HFFc6 (cell line): ENCODE results near the gene TRMU. TPM values are rescaled to one million over a fixed set of nuclear protein-coding genes. Genes with fewer than 3 reads are reported as not detected.
"Not testable (repeated sequence)": the region's sequence is repeated elsewhere in the genome, so short reads cannot be mapped to it uniquely, and the experiment has no call there.

Source experiments
- DNase-seq: peaks from one replicate; pipeline ENCODE4 v3.0.0-alpha.2; 2018
- H3K27ac Mint-ChIP-seq: 2 replicates; pipeline ENCODE4 v1.8.0; 2020; ENCODE audit warnings: mild to moderate bottlenecking, mixed read lengths
- H3K27me3 Mint-ChIP-seq: 2 replicates; pipeline ENCODE4 v1.8.0; 2021; ENCODE audit warnings: mild to moderate bottlenecking, moderate library complexity, mixed read lengths; ENCODE audit not compliant: insufficient read depth
- H3K36me3 Mint-ChIP-seq: 2 replicates; pipeline ENCODE4 v1.8.0; 2021; ENCODE audit warnings: low read depth, mixed read lengths
- H3K4me1 Mint-ChIP-seq: 2 replicates; pipeline ENCODE4 v1.8.0; 2020; ENCODE audit warnings: low read depth, mixed read lengths
- H3K4me3 Mint-ChIP-seq: 2 replicates; pipeline ENCODE4 v1.8.0; 2020; ENCODE audit warnings: mild to moderate bottlenecking, moderate library complexity, mixed read lengths
- H3K9me3 Mint-ChIP-seq: 2 replicates; pipeline ENCODE4 v1.8.0; 2020; ENCODE audit warnings: mild to moderate bottlenecking, mixed read lengths
- total RNA-seq, 6 experiments: library from RNA; stranded (reverse); fragmentation: NEBNext Ultra II Directional; extraction: Animal tissue kit (Norgen Biotek cat#: 25700); gene quantifications; 2 replicates in 1 of 6; 3 replicates in 5 of 6; pipeline ENCODE4 v1.2.3, GENCODE V29; 2021
- TF ChIP-seq, protein P1 (sequence below): fragments of 200-600 bp; sonication (generic); IDR thresholded peaks from 2 replicates; pipeline ENCODE4 v1.5.0; 2021; ENCODE audit warnings: antibody characterized with exemption, mild to moderate bottlenecking

Gene TRMU
- total RNA-seq, 6 experiments from 2014 or later = 26.4 to 36.4 (median 32.4) TPM

DNA sequence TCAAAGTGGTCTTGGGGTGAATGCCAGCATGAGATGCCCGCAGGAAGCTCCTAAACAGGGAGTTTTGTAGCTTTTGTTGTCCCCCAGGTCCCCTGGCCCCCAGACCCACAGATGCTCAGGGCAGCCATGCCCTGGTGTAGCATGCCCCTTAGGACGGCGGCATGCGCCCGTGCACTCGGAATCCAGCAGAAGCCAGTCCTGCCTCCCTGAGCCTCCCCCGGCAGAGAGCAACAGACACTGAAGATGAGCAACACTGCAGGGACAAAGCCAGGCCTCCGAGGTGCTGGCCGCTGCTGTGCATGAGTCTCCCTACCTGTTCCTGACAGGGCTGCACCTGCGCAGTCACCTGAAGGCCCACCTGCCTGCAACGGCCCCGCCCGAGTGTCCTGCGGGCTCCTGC lies 59.1 kb downstream of the TRMU start:
- TF ChIP-seq, protein P1, sequence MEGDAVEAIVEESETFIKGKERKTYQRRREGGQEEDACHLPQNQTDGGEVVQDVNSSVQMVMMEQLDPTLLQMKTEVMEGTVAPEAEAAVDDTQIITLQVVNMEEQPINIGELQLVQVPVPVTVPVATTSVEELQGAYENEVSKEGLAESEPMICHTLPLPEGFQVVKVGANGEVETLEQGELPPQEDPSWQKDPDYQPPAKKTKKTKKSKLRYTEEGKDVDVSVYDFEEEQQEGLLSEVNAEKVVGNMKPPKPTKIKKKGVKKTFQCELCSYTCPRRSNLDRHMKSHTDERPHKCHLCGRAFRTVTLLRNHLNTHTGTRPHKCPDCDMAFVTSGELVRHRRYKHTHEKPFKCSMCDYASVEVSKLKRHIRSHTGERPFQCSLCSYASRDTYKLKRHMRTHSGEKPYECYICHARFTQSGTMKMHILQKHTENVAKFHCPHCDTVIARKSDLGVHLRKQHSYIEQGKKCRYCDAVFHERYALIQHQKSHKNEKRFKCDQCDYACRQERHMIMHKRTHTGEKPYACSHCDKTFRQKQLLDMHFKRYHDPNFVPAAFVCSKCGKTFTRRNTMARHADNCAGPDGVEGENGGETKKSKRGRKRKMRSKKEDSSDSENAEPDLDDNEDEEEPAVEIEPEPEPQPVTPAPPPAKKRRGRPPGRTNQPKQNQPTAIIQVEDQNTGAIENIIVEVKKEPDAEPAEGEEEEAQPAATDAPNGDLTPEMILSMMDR = no peak
- Mint-ChIP-seq H3K4me3 (no peak overlapping the region), H3K9me3 (no peaks in the 10 kb centered on the region), H3K36me3 (no peaks in the 10 kb centered on the region), H3K27me3 (peaks cover 15% of the 10 kb centered on the region), H3K4me1 (no peaks in the 10 kb centered on the region), H3K27ac (no peak overlapping the region)
- DNase-seq = no peak

DNA sequence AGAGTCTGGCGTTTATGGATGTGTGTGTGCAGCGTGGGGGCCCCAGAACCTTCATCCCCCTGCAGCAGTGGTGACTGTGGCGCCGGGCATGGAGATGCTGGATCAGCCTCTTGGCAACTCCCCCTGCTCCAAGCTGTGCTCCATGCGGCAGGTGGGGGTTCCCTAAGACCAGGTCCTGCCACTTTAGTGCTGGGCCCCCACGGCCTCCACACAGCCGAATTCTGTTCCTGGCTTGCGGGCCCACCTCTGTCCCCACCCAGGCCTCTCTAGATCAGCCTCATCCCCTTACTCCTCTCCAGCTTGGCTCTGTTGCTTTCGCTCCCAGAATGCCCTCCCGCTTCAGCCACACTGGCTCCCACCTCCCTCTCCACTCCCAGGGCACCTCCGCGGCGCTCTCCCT lies 59.6 kb downstream of the TRMU start:
- H3K4me3 Mint-ChIP-seq = no peak overlapping the region
- no peaks in the 10 kb centered on the region for H3K9me3 Mint-ChIP-seq
- no peaks in the 10 kb centered on the region for H3K36me3 Mint-ChIP-seq
- peaks cover 15% of the 10 kb centered on the region for H3K27me3 Mint-ChIP-seq
- no peak overlapping the region for H3K27ac Mint-ChIP-seq
- H3K4me1 Mint-ChIP-seq = no peaks in the 10 kb centered on the region
- TF ChIP-seq, protein P1 = no peak
- no peak for DNase-seq

DNA sequence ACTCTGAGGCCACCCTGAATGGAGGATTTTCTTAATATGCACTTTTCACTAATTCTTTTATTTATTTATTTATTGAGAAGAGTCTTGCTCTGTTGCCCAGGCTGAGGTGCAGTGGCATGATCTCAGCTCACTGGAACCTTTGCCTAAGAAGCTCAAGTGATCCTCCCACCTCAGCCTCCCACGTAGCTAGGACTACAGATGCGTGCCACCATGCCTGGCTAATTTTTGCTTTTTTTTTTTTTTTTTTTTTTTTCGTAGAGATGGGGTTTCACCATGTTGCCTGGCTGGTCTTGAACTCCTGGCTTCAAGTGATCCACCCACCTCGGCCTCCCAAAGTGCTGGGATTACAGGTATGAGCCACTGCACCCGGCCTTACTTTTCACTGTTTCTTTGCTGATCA lies 61.5 kb downstream of the TRMU start:
- H3K4me1 Mint-ChIP-seq, DNase-seq: not testable (repeated sequence)

DNA sequence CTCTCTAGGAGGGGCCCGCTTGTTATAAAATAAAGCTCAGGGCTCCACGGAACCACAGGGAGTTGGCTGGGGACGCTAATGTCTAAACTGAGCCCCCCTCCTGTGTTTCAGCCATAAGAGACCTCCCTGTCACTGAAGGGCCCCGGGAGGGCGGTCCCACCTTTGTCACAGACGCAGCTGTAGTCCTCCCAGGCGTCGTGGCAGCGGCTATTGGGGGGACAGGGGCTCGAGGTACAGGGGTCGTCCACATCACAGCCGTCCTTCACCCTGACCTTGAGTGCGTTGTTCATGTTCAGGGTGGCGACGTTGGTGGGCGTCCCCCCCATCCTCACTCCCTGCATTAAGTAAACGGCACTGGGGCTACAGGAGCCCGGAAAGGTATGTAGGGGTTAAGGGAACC lies 62.0 kb downstream of the TRMU start:
- Mint-ChIP-seq H3K4me3 (no peak overlapping the region), H3K9me3 (no peaks in the 10 kb centered on the region), H3K4me1 (no peaks in the 10 kb centered on the region), H3K36me3 (no peaks in the 10 kb centered on the region), H3K27me3 (peaks cover 11% of the 10 kb centered on the region), H3K27ac (no peak overlapping the region)
- TF ChIP-seq, protein P1 = no peak
- no peak for DNase-seq

More for the DNA sequence above, 61.5 kb downstream of the TRMU start:
- H3K27ac Mint-ChIP-seq, H3K9me3 Mint-ChIP-seq, H3K4me3 Mint-ChIP-seq, H3K36me3 Mint-ChIP-seq: not testable (repeated sequence)
- H3K27me3 Mint-ChIP-seq = peaks cover 11% of the 10 kb centered on the region

DNA sequence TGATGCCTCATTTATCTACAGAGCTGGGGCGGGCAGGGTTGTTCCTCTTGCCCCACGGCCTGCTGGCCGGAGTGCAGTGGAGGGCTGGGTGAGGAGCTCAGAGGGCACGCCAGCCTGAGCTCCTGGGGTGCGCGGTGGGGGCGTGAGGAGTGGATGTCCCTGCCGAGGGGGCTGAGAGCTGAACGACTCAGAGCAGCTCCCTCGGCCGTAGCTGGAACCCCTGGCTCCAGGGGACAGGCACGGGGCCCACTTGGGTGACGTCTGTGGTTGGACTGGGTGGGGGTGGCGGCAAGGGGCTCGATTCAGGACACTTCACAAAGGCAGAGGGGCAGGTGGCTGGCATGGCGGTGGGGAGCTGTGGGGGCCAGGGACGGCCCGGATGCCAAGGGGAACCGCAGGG lies 62.4 kb downstream of the TRMU start:
- no peaks in the 10 kb centered on the region for H3K4me1 Mint-ChIP-seq
- TF ChIP-seq, protein P1 = no peak
- H3K4me3 Mint-ChIP-seq = no peak overlapping the region
- no peaks in the 10 kb centered on the region for H3K36me3 Mint-ChIP-seq
- DNase-seq = no peak
- no peak overlapping the region for H3K27ac Mint-ChIP-seq
- peaks cover 11% of the 10 kb centered on the region for H3K27me3 Mint-ChIP-seq
- H3K9me3 Mint-ChIP-seq = no peaks in the 10 kb centered on the region

DNA sequence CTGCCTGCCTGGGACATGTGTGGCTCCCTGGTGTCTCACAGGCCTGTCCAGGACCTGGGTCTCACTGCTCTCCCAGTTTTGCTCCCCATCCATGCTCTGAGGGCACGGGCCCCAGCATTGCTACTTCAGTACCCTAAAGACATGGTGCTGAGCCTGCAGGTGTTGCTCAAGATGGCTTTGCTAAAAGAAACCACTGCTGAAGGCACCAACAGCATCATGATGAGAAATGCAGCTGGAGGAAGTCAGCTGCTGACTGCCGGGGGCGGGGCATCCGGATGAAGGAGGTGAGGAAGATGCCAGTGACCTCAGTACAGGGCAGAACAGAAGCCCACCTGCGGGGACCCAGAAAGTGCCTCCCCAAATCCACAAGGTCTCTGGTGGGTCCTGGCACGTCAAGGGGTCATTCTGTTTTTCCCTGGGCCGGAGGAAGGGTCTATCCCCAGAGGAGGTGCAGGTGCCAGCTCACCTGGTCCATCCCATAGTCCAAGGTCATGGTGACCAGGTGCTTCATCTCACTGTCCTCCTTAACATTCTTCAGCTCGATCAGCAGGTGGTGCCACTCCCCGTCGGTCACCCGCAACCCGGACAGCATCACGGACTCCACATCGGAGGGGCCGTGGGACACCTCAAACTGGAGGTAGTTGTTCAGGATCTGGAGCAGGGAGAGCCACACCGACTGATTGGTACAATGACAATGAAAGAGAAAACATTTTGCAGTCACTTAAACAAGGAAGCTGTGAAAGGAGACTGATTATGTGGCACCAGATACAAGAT lies 63.9 kb downstream of the TRMU start:
- DNase-seq = no peak
- no peaks in the 10 kb centered on the region for H3K36me3 Mint-ChIP-seq
- H3K4me1 Mint-ChIP-seq = no peaks in the 10 kb centered on the region
- H3K27me3 Mint-ChIP-seq = peaks cover 16% of the 10 kb centered on the region
- TF ChIP-seq, protein P1 = no peak
- no peak overlapping the region for H3K4me3 Mint-ChIP-seq
- no peak overlapping the region for H3K27ac Mint-ChIP-seq
- H3K9me3 Mint-ChIP-seq = no peaks in the 10 kb centered on the region
